Measurements from ENCODE around the gene NR1D1.
A peak's percentile ranks its signal among the peaks of the same experiment; 100 is the strongest.

The NR1D1 gene

GRCh38 chr17:40075201-40075941 is 25.0 kb downstream of the NR1D1 start:
- peak; percentile 75 for DNase-seq (ENCODE audit: low spot score)

- DNase-seq (ENCODE audit: low spot score): no peak
Observed at GRCh38 chr17:40074871-40075200, 25.6 kb downstream of the NR1D1 start.

- no peak for DNase-seq (ENCODE audit: low spot score)
Observed at GRCh38 chr17:40074175-40074512, 26.2 kb downstream of the NR1D1 start.

- DNase-seq (ENCODE audit: low spot score): no peak
Observed at GRCh38 chr17:40073454-40074174, 26.8 kb downstream of the NR1D1 start.

GRCh38 chr17:40072735-40073346 is 27.5 kb downstream of the NR1D1 start:
- DNase-seq (ENCODE audit: low spot score): no peak

- DNase-seq (ENCODE audit: low spot score): no peak
Observed at GRCh38 chr17:40072040-40072734, 28.2 kb downstream of the NR1D1 start.

GRCh38 chr17:40071313-40072039 is 28.9 kb downstream of the NR1D1 start:
- no peak for DNase-seq (ENCODE audit: low spot score)

- no peak for DNase-seq (ENCODE audit: low spot score)
Observed at GRCh38 chr17:40070709-40071312, 29.6 kb downstream of the NR1D1 start.

- DNase-seq (ENCODE audit: low spot score): no peak
Observed at GRCh38 chr17:40069751-40070708, 30.4 kb downstream of the NR1D1 start.

GRCh38 chr17:40068917-40069750 is 31.3 kb downstream of the NR1D1 start:
- no peak for DNase-seq (ENCODE audit: low spot score)

GRCh38 chr17:40068584-40068916 is 31.8 kb downstream of the NR1D1 start:
- no peak for DNase-seq (ENCODE audit: low spot score)

GRCh38 chr17:40068129-40068581 is 32.2 kb downstream of the NR1D1 start:
- no peak for DNase-seq (ENCODE audit: low spot score)

GRCh38 chr17:40067710-40068109 is 32.7 kb downstream of the NR1D1 start:
- DNase-seq (ENCODE audit: low spot score): no peak

GRCh38 chr17:40065769-40066510 is 34.4 kb downstream of the NR1D1 start:
- DNase-seq (ENCODE audit: low spot score): no peak

GRCh38 chr17:40064971-40065768 is 35.2 kb downstream of the NR1D1 start:
- DNase-seq (ENCODE audit: low spot score): no peak

GRCh38 chr17:40063901-40064531 is 36.4 kb downstream of the NR1D1 start:
- no peak for DNase-seq (ENCODE audit: low spot score)

- peak; percentile 56 for DNase-seq (ENCODE audit: low spot score)
Observed at GRCh38 chr17:40063187-40063771, 37.1 kb downstream of the NR1D1 start.

Measured in HuH-7 (cell line).